Motor neuron (in vitro differentiated cells): Measurements from ENCODE around the gene LRRC25. TPM values are rescaled to one million over a fixed set of nuclear protein-coding genes. Genes with fewer than 3 reads are reported as not detected.

Experiments
- ATAC-seq, 8 experiments: fragments of 200-7000 bp; cut with Tn5 transposase; replicated peaks in 6 of 8; 2 replicates each; pipeline ENCODE4 v1.8.0; 2021; ENCODE audit warnings: mild to moderate bottlenecking in 8 of 8, moderate library complexity in 8 of 8
- H3K27ac ChIP-seq, 2 donors: fragments of 250-450 bp; sonication (Bioruptor Pico); 2 replicates each; pipeline ENCODE4 v1.9.0; 2021; ENCODE audit warnings: antibody characterized with exemption in 2 of 2, mild to moderate bottlenecking in 2 of 2, moderate library complexity in 1 of 2
- H3K4me1 ChIP-seq, 2 donors: fragments of 250-450 bp; sonication (Bioruptor Pico); replicated peaks in 1 of 2; 2 replicates each; pipeline ENCODE4 v1.6.1; 2021; ENCODE audit warnings: antibody characterized with exemption in 2 of 2, mild to moderate bottlenecking in 2 of 2, moderate library complexity in 1 of 2
- H3K4me3 ChIP-seq, 5 donors: fragments of 250-450 bp; sonication (Bioruptor Pico); 2 replicates each; pipeline ENCODE4 v1.9.0; 2021; ENCODE audit warnings: antibody characterized with exemption in 5 of 5, mild to moderate bottlenecking in 5 of 5, moderate library complexity in 4 of 5
- WGBS, 10 experiments: fragments of 450-650 bp; shearing (Covaris generic); methylation state at CpG; one replicate each; pipeline ENCODE4 v1.0.0; 2022; 5-methylcytosine and 5-hydroxymethylcytosine counted together
- in situ Hi-C, 9 experiments: fragments of 400-800 bp; cut with MboI; loops; one replicate each; pipeline ENCODE4 v1.15.0; 2021; ENCODE audit warnings: low sequenced_read_pairs in 9 of 9, low pct_unique_long_range_greater_than_20kb in 2 of 9; ENCODE audit not compliant: unreplicated experiment in 9 of 9
- total RNA-seq, 8 experiments: library from RNA; unstranded; fragments of 300-600 nt; gene quantifications; 2 replicates each; pipeline versions ENCODE4 v1.2.3 to v1.2.4, GENCODE V29; 2022

Gene LRRC25
- total RNA-seq, 8 experiments from 2014 or later, result 0.14 to 2.1 (median 0.47) TPM

GRCh38 chr19:18439910-18440237 is 42.5 kb upstream of the LRRC25 start:
- Histone ChIP-seq H3K4me1 (peaks cover 25 to 31% of the 10 kb centered on the region in 2 donors), H3K27ac (peak overlapping the region; percentile 23 to 92), H3K4me3 (no peak overlapping the region)
- WGBS, 10 experiments, result 77 to 100% (median 90%) methylated on average over 1 to 7 of the region's 9 CpGs; no CpG with 5 or more reads in 5 of the 10 experiments
- in situ Hi-C loops, result no loop called here
- ATAC-seq, result no peak

- ATAC-seq, result peak in 3 of 8 experiments; percentile 4 to 20 (median 15)
- Histone ChIP-seq H3K4me3 (peak overlapping the region in 1 of 5 donors; percentile 61), H3K27ac (peak overlapping the region; percentile 88 to 92), H3K4me1 (peaks cover 29 to 37% of the 10 kb centered on the region in 2 donors)
- 0 to 80% (median 23%) methylated on average over 1 to 5 of the region's 13 CpGs; no CpG with 5 or more reads in 1 of the 10 experiments for WGBS, 10 experiments
- in situ Hi-C loops, result no loop called here
These were observed 41.8 kb upstream of the LRRC25 start for GRCh38 chr19:18439025-18439909.

GRCh38 chr19:18438331-18439024 is 41.1 kb upstream of the LRRC25 start:
- ATAC-seq, result peak in 6 of 8 experiments; percentile 1 to 41 (median 20)
- H3K4me3 ChIP-seq, result peak overlapping the region; percentile 57 to 80 (median 69)
- in situ Hi-C loops, result no loop called here
- peak overlapping the region; percentile 88 to 92 for H3K27ac ChIP-seq
- H3K4me1 ChIP-seq, result peaks cover 36 to 40% of the 10 kb centered on the region in 2 donors
- WGBS, 10 experiments, result 0% methylated on average over 1 of the region's 24 CpGs; no CpG with 5 or more reads in 7 of the 10 experiments

- peak; percentile 19 to 60 (median 38) for ATAC-seq
- Histone ChIP-seq H3K4me1 (peaks cover 42 to 46% of the 10 kb centered on the region in 2 donors), H3K4me3 (peak within 1 kb of the TSS; percentile 57 to 80 (median 69)), H3K27ac (peak within 1 kb of the TSS; percentile 88 to 92)
- WGBS, 10 experiments, result 0% methylated on average over 10 of the region's 99 CpGs; no CpG with 5 or more reads in 9 of the 10 experiments
- in situ Hi-C loops, result no loop called here
These were observed 40.3 kb upstream of the LRRC25 start, which contains the start of gene ISYNA1 for GRCh38 chr19:18437491-18438330. Gene ISYNA1, minus strand, starts transcription at chr19:18438133. Its CDS starts 154 bp downstream, at chr19:18437979.

GRCh38 chr19:18436671-18437490 is 39.5 kb upstream of the LRRC25 start:
- WGBS, 10 experiments, result 40 to 93% methylated on average over 3 of the region's 67 CpGs; no CpG with 5 or more reads in 8 of the 10 experiments
- peak; percentile 14 to 68 (median 57) for ATAC-seq
- H3K27ac ChIP-seq, result peak overlapping the region; percentile 88 to 92
- in situ Hi-C loops, result no loop called here
- H3K4me3 ChIP-seq, result peak overlapping the region; percentile 57 to 80 (median 69)
- H3K4me1 ChIP-seq, result peaks cover 51 to 54% of the 10 kb centered on the region in 2 donors

- WGBS, 10 experiments, result 70 to 100% (median 90%) methylated on average over 2 to 9 of the region's 46 CpGs; no CpG with 5 or more reads in 3 of the 10 experiments
- Histone ChIP-seq H3K4me1 (peaks cover 58 to 62% of the 10 kb centered on the region in 2 donors), H3K27ac (peak overlapping the region in 1 of 2 donors; percentile 92), H3K4me3 (peak overlapping the region; percentile 57 to 80 (median 69))
- ATAC-seq, result no peak
- in situ Hi-C loops, result no loop called here
These were observed 38.6 kb upstream of the LRRC25 start for GRCh38 chr19:18435842-18436670.

- Histone ChIP-seq H3K4me3 (no peak overlapping the region), H3K27ac (no peak overlapping the region), H3K4me1 (peaks cover 65 to 68% of the 10 kb centered on the region in 2 donors)
- WGBS, 10 experiments, result 96 to 97% methylated on average over 14 to 16 of the region's 49 CpGs; no CpG with 5 or more reads in 8 of the 10 experiments
- no peak for ATAC-seq
- in situ Hi-C loops, result no loop called here
These were observed 37.9 kb upstream of the LRRC25 start for GRCh38 chr19:18435178-18435841.

GRCh38 chr19:18434411-18435175 is 37.2 kb upstream of the LRRC25 start:
- Histone ChIP-seq H3K4me1 (peaks cover 70 to 72% of the 10 kb centered on the region in 2 donors), H3K27ac (peak overlapping the region; percentile 60 to 83), H3K4me3 (peak overlapping the region in 3 of 5 donors; percentile 27 to 40 (median 38))
- WGBS, 10 experiments, result 71 to 93% methylated on average over 3 to 4 of the region's 21 CpGs; no CpG with 5 or more reads in 8 of the 10 experiments
- in situ Hi-C loops, result no loop called here
- no peak for ATAC-seq

GRCh38 chr19:18433735-18434398 is 36.4 kb upstream of the LRRC25 start:
- H3K4me3 ChIP-seq, result peak overlapping the region; percentile 18 to 40 (median 27)
- ATAC-seq, result peak in 5 of 8 experiments; percentile 3 to 23 (median 15)

More at GRCh38 chr19:18433735-18434398, 36.4 kb upstream of the LRRC25 start:
- H3K4me1 ChIP-seq, result peaks cover 66 to 67% of the 10 kb centered on the region in 2 donors
- WGBS, 10 experiments, result 8 to 17% methylated on average over 1 to 2 of the region's 60 CpGs; no CpG with 5 or more reads in 8 of the 10 experiments
- in situ Hi-C loops, result no loop called here
- H3K27ac ChIP-seq, result peak overlapping the region; percentile 60 to 83
